ENCODE data around the gene GPHN.

DNA sequence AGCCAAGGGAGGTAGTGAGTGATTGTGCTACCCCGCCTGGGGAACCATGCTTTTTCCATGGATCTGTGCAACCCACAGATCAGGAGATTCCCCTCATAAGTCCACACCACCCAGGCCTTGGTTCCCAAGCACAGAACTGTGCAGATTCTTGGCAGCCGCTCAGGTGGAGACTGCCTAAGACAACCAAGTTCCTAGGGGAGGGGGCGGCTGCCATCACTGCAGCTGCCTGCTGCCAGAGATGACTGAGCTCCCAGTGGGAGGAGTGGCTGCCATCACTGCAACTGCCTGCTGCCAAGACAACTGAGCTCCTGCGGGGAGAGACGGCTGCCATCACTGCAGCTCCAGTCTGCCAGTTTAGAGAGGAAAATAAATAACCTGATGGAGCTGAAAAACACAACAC lies 542.9 kb downstream of the GPHN start:
- TF ChIP-seq, protein P1, sequence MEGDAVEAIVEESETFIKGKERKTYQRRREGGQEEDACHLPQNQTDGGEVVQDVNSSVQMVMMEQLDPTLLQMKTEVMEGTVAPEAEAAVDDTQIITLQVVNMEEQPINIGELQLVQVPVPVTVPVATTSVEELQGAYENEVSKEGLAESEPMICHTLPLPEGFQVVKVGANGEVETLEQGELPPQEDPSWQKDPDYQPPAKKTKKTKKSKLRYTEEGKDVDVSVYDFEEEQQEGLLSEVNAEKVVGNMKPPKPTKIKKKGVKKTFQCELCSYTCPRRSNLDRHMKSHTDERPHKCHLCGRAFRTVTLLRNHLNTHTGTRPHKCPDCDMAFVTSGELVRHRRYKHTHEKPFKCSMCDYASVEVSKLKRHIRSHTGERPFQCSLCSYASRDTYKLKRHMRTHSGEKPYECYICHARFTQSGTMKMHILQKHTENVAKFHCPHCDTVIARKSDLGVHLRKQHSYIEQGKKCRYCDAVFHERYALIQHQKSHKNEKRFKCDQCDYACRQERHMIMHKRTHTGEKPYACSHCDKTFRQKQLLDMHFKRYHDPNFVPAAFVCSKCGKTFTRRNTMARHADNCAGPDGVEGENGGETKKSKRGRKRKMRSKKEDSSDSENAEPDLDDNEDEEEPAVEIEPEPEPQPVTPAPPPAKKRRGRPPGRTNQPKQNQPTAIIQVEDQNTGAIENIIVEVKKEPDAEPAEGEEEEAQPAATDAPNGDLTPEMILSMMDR (IDR thresholded peaks at IDR 0.05) = no peak
- no peak for TF ChIP-seq POLR2A (IDR thresholded peaks at IDR 0.05)
